Common myeloid progenitor, CD34-positive (primary cell): ENCODE measurements around the gene FOXS1.

ENCODE experiments used
- CTCF ChIA-PET: fragments of 350-600 bp; sonication (Branson Sonifier 250); formaldehyde crosslinking; loops from one replicate; lab custom pipeline; 2021; ENCODE audit warnings: antibody characterized with exemption; lab: Charles Lee
- POLR2A ChIA-PET: fragments of 350-600 bp; sonication (Branson Sonifier 250); formaldehyde crosslinking; loops from one replicate; lab custom pipeline; 2021; ENCODE audit warnings: antibody characterized with exemption; lab: Charles Lee
- DNase-seq, 3 donors: peaks; one replicate each; pipeline versions ENCODE4 v3.0.0 to v3.0.0-alpha.2; 2013
- H3K27ac ChIP-seq, 2 experiments: 1 replicate in 1 of 2; 2 replicates in 1 of 2; pipeline ENCODE4 v1.7.0; 2013; ENCODE audit warnings: inconsistent platforms in 2 of 2, low read length in 2 of 2, mild to moderate bottlenecking in 2 of 2, low read depth in 1 of 2, moderate library complexity in 1 of 2; ENCODE audit not compliant: severe bottlenecking in 2 of 2, insufficient read depth in 1 of 2, poor library complexity in 1 of 2
- H3K27me3 ChIP-seq, 5 experiments: replicated peaks in 2 of 5; 1 replicate in 3 of 5; 2 replicates in 2 of 5; pipeline versions ENCODE4 v1.6.1 to v1.7.0; 2013; ENCODE audit warnings: low read length in 4 of 5, mild to moderate bottlenecking in 2 of 5, moderate library complexity in 2 of 5, inconsistent platforms in 1 of 5; ENCODE audit not compliant: insufficient read depth in 5 of 5, control insufficient read depth in 4 of 5
- H3K36me3 ChIP-seq, 4 experiments: 1 replicate in 2 of 4; 2 replicates in 2 of 4; pipeline versions ENCODE4 v1.6.1 to v1.7.0; 2013; ENCODE audit warnings: low read length in 3 of 4, control low read depth in 1 of 4, mild to moderate bottlenecking in 1 of 4; ENCODE audit not compliant: control insufficient read depth in 4 of 4, insufficient read depth in 4 of 4
- H3K4me1 ChIP-seq, 4 experiments: 1 replicate in 3 of 4; 2 replicates in 1 of 4; pipeline versions ENCODE4 v1.6.1 to v1.7.1; 2013; ENCODE audit warnings: low read length in 3 of 4, mild to moderate bottlenecking in 3 of 4, control low read depth in 1 of 4, inconsistent platforms in 1 of 4, moderate library complexity in 1 of 4; ENCODE audit not compliant: control insufficient read depth in 4 of 4, insufficient read depth in 4 of 4; ENCODE audit errors: control extremely low read depth in 1 of 4
- H3K4me3 ChIP-seq, 7 experiments: 1 replicate in 4 of 7; 2 replicates in 3 of 7; pipeline versions ENCODE4 v1.5.1 to v1.7.0; 2013; ENCODE audit warnings: mild to moderate bottlenecking in 7 of 7, low read length in 6 of 7, moderate library complexity in 6 of 7, inconsistent platforms in 2 of 7, low read depth in 2 of 7, control low read depth in 1 of 7; ENCODE audit not compliant: insufficient read depth in 4 of 7, control insufficient read depth in 1 of 7; ENCODE audit errors: extremely low read depth in 1 of 7
- H3K9me3 ChIP-seq, 5 experiments: 1 replicate in 4 of 5; 2 replicates in 1 of 5; pipeline versions ENCODE4 v1.6.1 to v1.7.1; 2013; ENCODE audit warnings: low read length in 4 of 5, mild to moderate bottlenecking in 2 of 5, inconsistent platforms in 1 of 5, low read depth in 1 of 5, moderate library complexity in 1 of 5; ENCODE audit not compliant: control insufficient read depth in 4 of 5, insufficient read depth in 2 of 5; ENCODE audit errors: control extremely low read depth in 1 of 5
- WGBS: methylation state at CpG from one replicate; pipeline ENCODE4 v1.1.5; 2013; ENCODE audit not compliant: insufficient coverage; 5-methylcytosine and 5-hydroxymethylcytosine counted together

The FOXS1 gene

GRCh38 chr20:31801508-31801907, 43.9 kb downstream of the FOXS1 start:
- ChIA-PET POLR2A (no interaction called here), CTCF (no interaction called here)
- Histone ChIP-seq H3K36me3 (peaks cover 14 to 72% (median 29%) of the 10 kb centered on the region in 4 experiments), H3K27ac (no peak overlapping the region), H3K4me3 (no peak overlapping the region), H3K27me3 (no peaks in the 10 kb centered on the region), H3K9me3 (no peaks in the 10 kb centered on the region), H3K4me1 (peaks cover 5 to 25% (median 19%) of the 10 kb centered on the region in 4 experiments)
- WGBS = 90% methylated on average over 7 of the region's 7 CpGs
- DNase-seq = no peak

GRCh38 chr20:31797364-31797763, 48.0 kb downstream of the FOXS1 start:
- WGBS = 95% methylated on average over 3 of the region's 3 CpGs
- Histone ChIP-seq H3K27me3 (no peaks in the 10 kb centered on the region), H3K4me3 (no peak overlapping the region), H3K9me3 (no peaks in the 10 kb centered on the region), H3K36me3 (peaks cover 22 to 82% (median 55%) of the 10 kb centered on the region in 4 experiments), H3K27ac (no peak overlapping the region), H3K4me1 (no peaks in the 10 kb centered on the region)
- ChIA-PET CTCF (no interaction called here), POLR2A (no interaction called here)
- DNase-seq = no peak
